SK-N-SH treated with all-trans-retinoic acid at 6 μM for 48 hours (cell line): ENCODE results near the gene ARRB1.

ENCODE experiments used
- ARNTL ChIP-seq: fragments of 450-650 bp; formaldehyde crosslinking; IDR thresholded peaks from 2 replicates; pipeline ENCODE4 v1.5.0; 2020; ENCODE audit warnings: low read depth, mild to moderate bottlenecking, moderate library complexity, borderline replicate concordance
- BACH2 ChIP-seq: fragments of 250-450 bp; sonication (Bioruptor Pico); IDR thresholded peaks from 2 replicates; pipeline ENCODE4 v1.9.0; 2021; ENCODE audit warnings: mild to moderate bottlenecking, borderline replicate concordance
- CREB5 ChIP-seq: fragments of 250-450 bp; sonication (Bioruptor Pico); IDR thresholded peaks from 2 replicates; pipeline ENCODE4 v1.5.1; 2020; ENCODE audit warnings: low read depth, mild to moderate bottlenecking, moderate library complexity
- CSDC2 ChIP-seq: fragments of 250-450 bp; sonication (Bioruptor Pico); IDR thresholded peaks from 2 replicates; pipeline ENCODE4 v1.5.0; 2020; ENCODE audit warnings: mild to moderate bottlenecking, moderate library complexity
- OSR1 ChIP-seq: fragments of 250-450 bp; sonication (Bioruptor Pico); IDR thresholded peaks from 2 replicates; pipeline ENCODE4 v1.8.0; 2022; ENCODE audit warnings: moderate library complexity, mild to moderate bottlenecking, inconsistent platforms
- PATZ1 ChIP-seq: fragments of 250-450 bp; sonication (Bioruptor Pico); IDR thresholded peaks from 2 replicates; pipeline ENCODE4 v1.8.0; 2020; ENCODE audit warnings: mild to moderate bottlenecking, moderate library complexity, borderline replicate concordance
- PPARA ChIP-seq: fragments of 250-450 bp; sonication (Bioruptor Pico); IDR thresholded peaks from 2 replicates; pipeline ENCODE4 v1.5.0; 2020; ENCODE audit warnings: mild to moderate bottlenecking, borderline replicate concordance
- RARB ChIP-seq: fragments of 250-450 bp; sonication (Bioruptor Pico); IDR thresholded peaks from 2 replicates; pipeline ENCODE4 v1.8.0; 2021; ENCODE audit warnings: mild to moderate bottlenecking, moderate library complexity
- TOX ChIP-seq: fragments of 250-450 bp; sonication (Bioruptor Pico); IDR thresholded peaks from 2 replicates; pipeline ENCODE4 v1.8.0; 2021; ENCODE audit warnings: mild to moderate bottlenecking, moderate library complexity, borderline replicate concordance
- TSHZ2 ChIP-seq: fragments of 250-450 bp; sonication (Bioruptor Pico); IDR thresholded peaks from 2 replicates; pipeline ENCODE4 v1.5.0; 2020; ENCODE audit warnings: mild to moderate bottlenecking, moderate library complexity
- ZC3H10 ChIP-seq: fragments of 250-450 bp; sonication (Bioruptor Pico); IDR thresholded peaks from 2 replicates; pipeline ENCODE4 v1.5.1; 2021; ENCODE audit warnings: mild to moderate bottlenecking, moderate library complexity
- ZFP3 ChIP-seq: fragments of 250-450 bp; sonication (Bioruptor Pico); IDR thresholded peaks from 2 replicates; pipeline ENCODE4 v1.5.0; 2020; ENCODE audit warnings: mild to moderate bottlenecking, moderate library complexity
- ZFP30 ChIP-seq: fragments of 450-650 bp; formaldehyde crosslinking; IDR thresholded peaks from 2 replicates; pipeline ENCODE4 v1.5.0; 2022; ENCODE audit warnings: mild to moderate bottlenecking, moderate library complexity
- ZNF565 ChIP-seq: fragments of 450-650 bp; formaldehyde crosslinking; conservative IDR thresholded peaks from 2 replicates; pipeline ENCODE4 v1.5.0; 2020; ENCODE audit warnings: low read depth, mild to moderate bottlenecking, moderate library complexity

GRCh38 chr11:75308116-75308515, 43.3 kb downstream of the ARRB1 start:
- TF ChIP-seq ZFP30 (no peak), ARNTL (CRISPR knock-in tag) (no peak), ZFP3 (CRISPR knock-in tag) (no peak), PATZ1 (no peak), TOX (no peak), CSDC2 (CRISPR knock-in tag) (no peak), CREB5 (CRISPR knock-in tag) (no peak), ZC3H10 (no peak), RARB (CRISPR knock-in tag) (no peak), OSR1 (no peak), PPARA (CRISPR knock-in tag) (no peak), ZNF565 (no peak), BACH2 (CRISPR knock-in tag) (no peak), TSHZ2 (CRISPR knock-in tag) (no peak)
